ENCODE measurements around the gene NMRAL1. TPM values are rescaled to one million over a fixed set of nuclear protein-coding genes. Genes with fewer than 3 reads are reported as not detected.

The NMRAL1 gene
- total RNA-seq, 1 donor from 2014 or later: 44.0 TPM

DNA sequence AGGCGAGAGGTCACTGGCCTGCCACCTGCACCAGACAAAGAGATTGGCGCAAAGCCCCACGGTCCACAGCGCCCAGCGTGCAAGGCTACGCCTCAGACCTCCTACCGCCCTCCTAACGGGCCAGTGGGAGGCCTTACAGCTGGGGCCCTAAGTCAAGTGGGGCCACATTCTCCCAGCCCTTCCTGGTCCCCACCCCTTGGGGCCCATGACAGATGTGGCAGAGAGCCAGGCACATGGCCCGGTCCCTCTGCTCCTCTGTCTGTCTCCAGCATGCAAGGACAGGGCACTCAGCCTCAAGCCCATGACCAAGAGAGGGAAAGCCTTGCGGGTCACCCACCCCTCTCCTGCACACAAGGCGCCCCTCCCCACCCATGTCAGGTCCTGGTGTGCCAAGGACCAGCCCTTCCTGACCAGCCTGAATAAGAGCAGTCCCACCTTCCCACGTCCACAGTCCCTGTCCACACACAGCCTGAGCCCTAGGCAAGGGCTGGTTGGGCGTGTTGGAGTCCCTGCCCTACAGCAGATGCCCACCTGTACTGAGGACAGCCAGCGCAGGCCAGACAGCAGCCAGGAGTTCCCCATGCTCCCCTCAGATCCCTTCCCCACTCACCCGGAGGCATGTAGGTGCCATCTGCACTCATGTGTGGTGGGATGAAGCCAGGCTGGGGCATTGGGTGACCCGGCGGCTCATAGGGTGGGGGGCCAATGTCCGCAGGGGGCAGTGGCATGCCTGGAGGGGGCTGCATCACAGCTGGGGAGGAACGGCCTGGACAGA lies 38.8 kb upstream of the NMRAL1 start:
- Mint-ChIP-seq H3K27me3 (ENCODE audit: low read depth) (no peaks in the 10 kb centered on the region), H3K4me3 (ENCODE audit: unreplicated experiment) (no peak overlapping the region), H3K4me1 (ENCODE audit: low read depth) (peaks cover 11% of the 10 kb centered on the region), H3K9me3 (ENCODE audit: low read depth) (no peaks in the 10 kb centered on the region), H3K27ac (ENCODE audit: unreplicated experiment) (no peak overlapping the region), H3K36me3 (ENCODE audit: low read depth) (peaks cover 13% of the 10 kb centered on the region)
- TF ChIP-seq, protein P1, sequence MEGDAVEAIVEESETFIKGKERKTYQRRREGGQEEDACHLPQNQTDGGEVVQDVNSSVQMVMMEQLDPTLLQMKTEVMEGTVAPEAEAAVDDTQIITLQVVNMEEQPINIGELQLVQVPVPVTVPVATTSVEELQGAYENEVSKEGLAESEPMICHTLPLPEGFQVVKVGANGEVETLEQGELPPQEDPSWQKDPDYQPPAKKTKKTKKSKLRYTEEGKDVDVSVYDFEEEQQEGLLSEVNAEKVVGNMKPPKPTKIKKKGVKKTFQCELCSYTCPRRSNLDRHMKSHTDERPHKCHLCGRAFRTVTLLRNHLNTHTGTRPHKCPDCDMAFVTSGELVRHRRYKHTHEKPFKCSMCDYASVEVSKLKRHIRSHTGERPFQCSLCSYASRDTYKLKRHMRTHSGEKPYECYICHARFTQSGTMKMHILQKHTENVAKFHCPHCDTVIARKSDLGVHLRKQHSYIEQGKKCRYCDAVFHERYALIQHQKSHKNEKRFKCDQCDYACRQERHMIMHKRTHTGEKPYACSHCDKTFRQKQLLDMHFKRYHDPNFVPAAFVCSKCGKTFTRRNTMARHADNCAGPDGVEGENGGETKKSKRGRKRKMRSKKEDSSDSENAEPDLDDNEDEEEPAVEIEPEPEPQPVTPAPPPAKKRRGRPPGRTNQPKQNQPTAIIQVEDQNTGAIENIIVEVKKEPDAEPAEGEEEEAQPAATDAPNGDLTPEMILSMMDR (IDR thresholded peaks at IDR 0.05): no peak
- no peak for DNase-seq (ENCODE audit: low spot score)

DNA sequence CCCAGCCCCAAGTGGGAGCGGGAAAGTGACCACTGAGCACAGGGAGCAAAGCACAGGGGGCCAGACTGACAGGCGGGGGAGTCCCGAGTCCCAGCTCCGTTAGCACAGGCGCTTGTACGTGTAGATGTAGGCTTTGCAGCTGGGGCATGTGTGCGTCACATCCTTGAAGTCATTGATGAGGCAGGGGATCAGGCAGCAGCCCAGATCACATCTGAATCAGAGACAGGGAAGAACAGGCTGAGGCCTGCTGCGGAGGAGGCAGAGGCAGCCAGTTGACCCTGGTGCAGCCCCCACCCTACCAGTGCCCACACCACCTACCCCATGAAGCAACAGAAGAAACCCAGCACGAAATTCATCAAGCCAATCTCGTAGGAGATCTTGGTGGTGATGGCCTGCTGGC lies 38.0 kb upstream of the NMRAL1 start:
- peaks cover 11% of the 10 kb centered on the region for H3K4me1 Mint-ChIP-seq (ENCODE audit: low read depth)
- H3K27ac Mint-ChIP-seq (ENCODE audit: unreplicated experiment): no peak overlapping the region
- no peaks in the 10 kb centered on the region for H3K9me3 Mint-ChIP-seq (ENCODE audit: low read depth)
- TF ChIP-seq, protein P1 (IDR thresholded peaks at IDR 0.05): no peak
- H3K4me3 Mint-ChIP-seq (ENCODE audit: unreplicated experiment): no peak overlapping the region
- no peaks in the 10 kb centered on the region for H3K27me3 Mint-ChIP-seq (ENCODE audit: low read depth)
- peaks cover 18% of the 10 kb centered on the region for H3K36me3 Mint-ChIP-seq (ENCODE audit: low read depth)
- DNase-seq (ENCODE audit: low spot score): no peak

DNA sequence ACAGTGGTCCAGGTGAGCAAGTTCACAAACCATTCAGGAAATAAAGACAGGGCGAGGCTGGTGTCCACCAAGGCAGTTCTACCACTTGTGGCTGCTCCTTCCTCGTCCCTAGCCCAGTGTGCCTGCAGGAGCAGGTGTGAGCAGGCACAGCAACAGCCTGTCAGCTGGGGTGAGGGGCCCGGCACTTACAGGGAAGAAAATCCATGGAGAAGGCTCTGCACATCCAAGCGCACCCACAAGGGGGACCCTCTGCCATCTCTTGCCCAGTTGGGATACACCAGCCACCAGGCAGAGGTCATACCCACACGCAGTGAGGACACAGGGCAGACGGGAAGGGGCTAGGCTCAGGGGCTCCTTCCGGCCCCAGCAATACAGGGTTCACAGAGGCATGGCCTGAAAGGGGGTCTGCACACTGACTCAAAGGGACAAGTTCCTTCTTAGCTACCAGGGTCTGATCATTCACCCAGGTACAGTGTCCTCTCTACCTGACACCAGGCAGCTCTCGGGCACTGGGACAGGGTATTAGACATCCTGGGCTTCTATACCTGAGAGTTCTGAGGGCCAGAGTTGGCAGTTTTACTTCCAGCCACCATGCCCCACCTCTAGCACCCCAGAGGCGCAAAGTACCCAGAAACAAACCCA lies 37.1 kb upstream of the NMRAL1 start:
- peak overlapping the region; percentile 8 for H3K27ac Mint-ChIP-seq (ENCODE audit: unreplicated experiment)
- peaks cover 11% of the 10 kb centered on the region for H3K4me1 Mint-ChIP-seq (ENCODE audit: low read depth)
- H3K9me3 Mint-ChIP-seq (ENCODE audit: low read depth): no peaks in the 10 kb centered on the region
- TF ChIP-seq, protein P1 (IDR thresholded peaks at IDR 0.05): peak; percentile 73
- no peak overlapping the region for H3K4me3 Mint-ChIP-seq (ENCODE audit: unreplicated experiment)
- DNase-seq (ENCODE audit: low spot score): no peak
- H3K36me3 Mint-ChIP-seq (ENCODE audit: low read depth): peaks cover 20% of the 10 kb centered on the region
- no peaks in the 10 kb centered on the region for H3K27me3 Mint-ChIP-seq (ENCODE audit: low read depth)

DNA sequence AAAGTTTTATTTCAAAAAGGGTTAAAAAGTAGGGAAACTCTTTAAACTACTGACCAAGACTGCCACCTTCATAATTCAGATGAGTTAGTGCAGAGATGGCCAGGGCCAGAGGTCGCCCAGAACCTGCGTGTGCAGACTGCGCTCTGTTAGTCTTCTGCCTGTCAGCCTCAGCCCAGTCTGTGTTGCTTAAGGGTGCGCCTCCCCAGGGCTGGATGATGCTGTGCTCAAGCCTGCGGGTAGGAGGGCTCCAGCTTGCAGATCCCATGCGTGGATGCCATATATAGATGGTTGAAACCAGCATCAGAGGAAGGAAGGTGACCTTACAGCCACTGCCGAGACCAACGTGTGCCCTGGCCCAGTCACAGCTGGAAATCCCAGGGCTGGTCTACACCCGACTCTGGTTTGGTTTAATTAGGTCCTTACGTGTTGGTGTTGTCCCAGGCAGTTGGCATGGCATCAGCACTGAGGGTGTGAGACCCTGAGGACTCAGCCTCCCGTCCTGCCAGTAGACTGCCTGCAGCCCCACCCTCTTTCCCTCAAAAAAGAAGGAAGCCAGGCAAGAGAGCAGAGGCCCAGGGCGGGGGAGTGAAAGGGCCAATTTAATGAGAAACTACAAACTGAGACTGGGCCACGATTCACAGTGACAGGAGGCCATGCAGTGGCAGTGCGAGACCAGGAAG lies 36.5 kb upstream of the NMRAL1 start:
- Mint-ChIP-seq H3K36me3 (ENCODE audit: low read depth) (peaks cover 23% of the 10 kb centered on the region), H3K27ac (ENCODE audit: unreplicated experiment) (no peak overlapping the region)

DNA sequence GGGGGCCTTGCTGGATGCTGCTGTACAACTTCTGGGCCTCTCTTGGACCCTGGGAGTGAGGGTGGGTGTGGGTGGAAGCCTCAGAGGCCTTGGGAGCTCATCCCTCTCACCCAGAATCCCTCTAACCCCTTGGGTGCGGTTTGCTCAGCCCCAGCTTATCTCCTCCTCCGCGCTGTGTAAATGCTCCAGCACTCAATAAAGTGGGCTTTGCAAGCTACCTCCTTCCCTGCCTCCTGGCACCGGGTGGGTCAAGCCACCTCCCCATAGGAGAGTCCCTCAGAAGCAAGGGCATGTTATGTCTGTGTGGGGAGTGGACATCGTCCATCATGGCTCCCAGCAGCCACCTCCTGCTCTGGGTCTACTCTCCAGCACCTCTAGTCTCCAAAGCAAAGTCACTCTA lies 35.7 kb upstream of the NMRAL1 start:
- no peak overlapping the region for H3K27ac Mint-ChIP-seq (ENCODE audit: unreplicated experiment)
- DNase-seq (ENCODE audit: low spot score): no peak
- H3K27me3 Mint-ChIP-seq (ENCODE audit: low read depth): no peaks in the 10 kb centered on the region
- H3K36me3 Mint-ChIP-seq (ENCODE audit: low read depth): peaks cover 23% of the 10 kb centered on the region
- TF ChIP-seq, protein P1 (IDR thresholded peaks at IDR 0.05): no peak
- H3K4me1 Mint-ChIP-seq (ENCODE audit: low read depth): peaks cover 7% of the 10 kb centered on the region
- H3K4me3 Mint-ChIP-seq (ENCODE audit: unreplicated experiment): no peak overlapping the region
- H3K9me3 Mint-ChIP-seq (ENCODE audit: low read depth): no peaks in the 10 kb centered on the region

More for the DNA sequence above, 36.5 kb upstream of the NMRAL1 start:
- DNase-seq (ENCODE audit: low spot score): no peak
- TF ChIP-seq, protein P1 (IDR thresholded peaks at IDR 0.05): no peak
- Mint-ChIP-seq H3K4me1 (ENCODE audit: low read depth) (peaks cover 9% of the 10 kb centered on the region), H3K9me3 (ENCODE audit: low read depth) (no peaks in the 10 kb centered on the region), H3K4me3 (ENCODE audit: unreplicated experiment) (no peak overlapping the region), H3K27me3 (ENCODE audit: low read depth) (no peaks in the 10 kb centered on the region)

Data from chondrocyte (in vitro differentiated cells).